OCI-LY1 (cell line): ENCODE measurements around the gene CD86.

Source experiments
- H2AFZ ChIP-seq: fragments of 200-600 bp; sonication (generic), shearing (Covaris generic); 2 replicates; pipeline ENCODE4 v1.6.0; 2014; ENCODE audit warnings: antibody characterized with exemption, mild to moderate bottlenecking, low read length
- H3F3A ChIP-seq: fragments of 200-600 bp; sonication (generic), shearing (Covaris generic); 2 replicates; pipeline ENCODE4 v1.6.0; 2014; ENCODE audit warnings: mild to moderate bottlenecking, antibody characterized with exemption, low read length, moderate library complexity; ENCODE audit not compliant: insufficient read depth
- H3K27ac ChIP-seq: fragments of 200-600 bp; sonication (generic); 2 replicates; pipeline ENCODE4 v1.5.1; 2014; ENCODE audit warnings: low read length, mixed run types, mild to moderate bottlenecking, low read depth; ENCODE audit not compliant: poor library complexity, severe bottlenecking
- H3K27me3 ChIP-seq: fragments of 200-600 bp; sonication (generic); 2 replicates; pipeline ENCODE4 v1.6.0; 2014; ENCODE audit warnings: antibody characterized with exemption, mild to moderate bottlenecking, low read length, moderate library complexity; ENCODE audit not compliant: insufficient read depth
- H3K36me3 ChIP-seq: fragments of 200-600 bp; sonication (generic); 2 replicates; pipeline ENCODE4 v1.6.1; 2014; ENCODE audit warnings: mild to moderate bottlenecking, antibody characterized with exemption, low read length, moderate library complexity, mixed read lengths; ENCODE audit not compliant: insufficient read depth
- H3K4me1 ChIP-seq: fragments of 200-600 bp; sonication (generic); 2 replicates; pipeline ENCODE4 v1.5.1; 2014; ENCODE audit warnings: mild to moderate bottlenecking, low read length, moderate library complexity; ENCODE audit not compliant: insufficient read depth, severe bottlenecking
- H3K4me2 ChIP-seq: fragments of 200-600 bp; sonication (generic), shearing (Covaris generic); 2 replicates; pipeline ENCODE4 v1.6.1; 2014; ENCODE audit warnings: low read length
- H3K4me3 ChIP-seq: fragments of 200-600 bp; sonication (generic); 2 replicates; pipeline ENCODE4 v1.5.1; 2014; ENCODE audit warnings: low read length, low read depth, mild to moderate bottlenecking, mixed read lengths; ENCODE audit not compliant: poor library complexity, severe bottlenecking
- H3K79me2 ChIP-seq: fragments of 200-600 bp; shearing (Covaris generic); 2 replicates; pipeline ENCODE4 v1.6.1; 2016; ENCODE audit warnings: mixed run types, low read length, mixed read lengths; ENCODE audit not compliant: insufficient read depth
- H3K9ac ChIP-seq: fragments of 200-600 bp; sonication (generic), shearing (Covaris generic); 2 replicates; pipeline ENCODE4 v1.6.1; 2014; ENCODE audit warnings: mild to moderate bottlenecking, low read length, mixed read lengths
- H3K9me2 ChIP-seq: fragments of 200-600 bp; sonication (generic), shearing (Covaris generic); 2 replicates; pipeline ENCODE4 v1.6.1; 2014; ENCODE audit warnings: low read depth, mild to moderate bottlenecking, low read length, mixed read lengths
- H3K9me3 ChIP-seq: fragments of 200-600 bp; shearing (Covaris generic); 2 replicates; pipeline ENCODE4 v1.6.1; 2014; ENCODE audit warnings: low read length, mixed read lengths
- H4K20me1 ChIP-seq: fragments of 200-600 bp; sonication (generic), shearing (Covaris generic); 2 replicates; pipeline ENCODE4 v1.6.0; 2016; ENCODE audit warnings: mild to moderate bottlenecking, low read length; ENCODE audit not compliant: insufficient read depth
- EZH2 ChIP-seq: fragments of 200-600 bp; sonication (generic), shearing (Covaris generic); IDR thresholded peaks from 2 replicates; pipeline ENCODE4 v1.8.0; 2017; ENCODE audit warnings: borderline replicate concordance, mixed run types, mild to moderate bottlenecking, antibody characterized with exemption, low read length, moderate library complexity, mixed read lengths
- TF ChIP-seq, protein P1 (sequence below): fragments of 200-600 bp; sonication (generic), shearing (Covaris generic); IDR thresholded peaks from 2 replicates; pipeline ENCODE4 v1.5.1; 2017; ENCODE audit warnings: mild to moderate bottlenecking, antibody characterized with exemption, low read length, moderate library complexity, mixed read lengths

The CD86 gene

DNA sequence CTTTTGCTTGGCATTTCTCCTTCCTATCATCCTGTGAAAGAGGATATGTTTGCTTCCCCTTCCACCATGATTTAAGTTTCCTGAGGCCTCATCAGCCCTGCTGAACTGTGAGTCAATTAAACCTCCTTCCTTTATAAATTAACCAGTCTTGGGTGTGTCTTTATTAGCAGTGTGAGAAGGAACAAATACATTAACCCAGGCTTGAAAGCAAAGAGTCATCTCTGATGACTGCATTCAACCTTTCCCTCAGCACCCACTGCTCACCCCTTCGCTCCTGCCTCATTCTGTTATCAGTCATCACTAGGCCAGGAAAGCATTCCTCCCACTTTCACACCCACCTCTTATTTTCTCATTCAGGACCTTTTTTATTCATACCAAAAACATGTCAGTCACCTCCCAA is 68.7 kb downstream of the CD86 start:
- Histone ChIP-seq H4K20me1 (no peaks in the 10 kb centered on the region), H3K4me3 (no peak overlapping the region), H3K9me2 (no peaks in the 10 kb centered on the region), H2AFZ (no peak overlapping the region), H3K27ac (no peak overlapping the region), H3K4me1 (no peaks in the 10 kb centered on the region), H3K9ac (no peak overlapping the region), H3K4me2 (no peak overlapping the region), H3K9me3 (no peaks in the 10 kb centered on the region), H3K27me3 (no peaks in the 10 kb centered on the region), H3F3A (no peaks in the 10 kb centered on the region), H3K36me3 (peaks cover 7% of the 10 kb centered on the region), H3K79me2 (no peaks in the 10 kb centered on the region)
- TF ChIP-seq, protein P1, sequence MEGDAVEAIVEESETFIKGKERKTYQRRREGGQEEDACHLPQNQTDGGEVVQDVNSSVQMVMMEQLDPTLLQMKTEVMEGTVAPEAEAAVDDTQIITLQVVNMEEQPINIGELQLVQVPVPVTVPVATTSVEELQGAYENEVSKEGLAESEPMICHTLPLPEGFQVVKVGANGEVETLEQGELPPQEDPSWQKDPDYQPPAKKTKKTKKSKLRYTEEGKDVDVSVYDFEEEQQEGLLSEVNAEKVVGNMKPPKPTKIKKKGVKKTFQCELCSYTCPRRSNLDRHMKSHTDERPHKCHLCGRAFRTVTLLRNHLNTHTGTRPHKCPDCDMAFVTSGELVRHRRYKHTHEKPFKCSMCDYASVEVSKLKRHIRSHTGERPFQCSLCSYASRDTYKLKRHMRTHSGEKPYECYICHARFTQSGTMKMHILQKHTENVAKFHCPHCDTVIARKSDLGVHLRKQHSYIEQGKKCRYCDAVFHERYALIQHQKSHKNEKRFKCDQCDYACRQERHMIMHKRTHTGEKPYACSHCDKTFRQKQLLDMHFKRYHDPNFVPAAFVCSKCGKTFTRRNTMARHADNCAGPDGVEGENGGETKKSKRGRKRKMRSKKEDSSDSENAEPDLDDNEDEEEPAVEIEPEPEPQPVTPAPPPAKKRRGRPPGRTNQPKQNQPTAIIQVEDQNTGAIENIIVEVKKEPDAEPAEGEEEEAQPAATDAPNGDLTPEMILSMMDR: no peak
- no peak for TF ChIP-seq EZH2

GRCh38 chr3:122132949-122133540 is 77.9 kb downstream of the CD86 start:
- H3K9me2 ChIP-seq: no peaks in the 10 kb centered on the region
- H3K27ac ChIP-seq: no peak overlapping the region
- H3K79me2 ChIP-seq: no peaks in the 10 kb centered on the region
- no peaks in the 10 kb centered on the region for H3K9me3 ChIP-seq
- no peaks in the 10 kb centered on the region for H3F3A ChIP-seq
- no peak overlapping the region for H3K9ac ChIP-seq
- no peaks in the 10 kb centered on the region for H3K36me3 ChIP-seq
- no peaks in the 10 kb centered on the region for H3K4me1 ChIP-seq
- no peak overlapping the region for H3K4me3 ChIP-seq
- TF ChIP-seq EZH2: no peak
- TF ChIP-seq, protein P1: no peak
- H2AFZ ChIP-seq: no peak overlapping the region
- no peaks in the 10 kb centered on the region for H4K20me1 ChIP-seq
- H3K4me2 ChIP-seq: no peak overlapping the region
- H3K27me3 ChIP-seq: no peaks in the 10 kb centered on the region

DNA sequence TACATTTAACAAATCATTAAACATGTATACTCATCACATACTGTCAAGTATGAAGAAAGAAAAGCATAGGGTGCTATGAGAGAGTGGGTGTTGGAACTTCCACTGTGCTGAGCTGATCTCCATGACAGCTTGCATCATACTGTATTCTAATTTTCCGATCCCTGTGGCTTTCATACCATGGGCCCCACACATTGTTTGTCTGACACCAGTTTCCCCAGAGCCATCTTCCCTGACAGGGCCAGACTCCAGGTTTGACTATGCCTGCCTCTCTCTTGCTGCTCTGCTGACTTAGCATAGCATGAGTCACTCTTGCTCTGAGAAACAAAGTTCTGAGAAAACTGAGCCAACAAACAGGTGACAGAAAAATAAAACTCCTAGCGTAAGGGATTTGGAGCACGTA is 91.3 kb downstream of the CD86 start:
- TF ChIP-seq EZH2: no peak
- TF ChIP-seq, protein P1: no peak
- H3K27me3 ChIP-seq: no peaks in the 10 kb centered on the region
- no peaks in the 10 kb centered on the region for H3K36me3 ChIP-seq
- H3K4me3 ChIP-seq: no peak overlapping the region
- H3F3A ChIP-seq: no peaks in the 10 kb centered on the region; the same call in 1 of the 2 replicates
- no peaks in the 10 kb centered on the region for H3K9me3 ChIP-seq
- no peak overlapping the region for H3K27ac ChIP-seq
- no peaks in the 10 kb centered on the region for H3K4me1 ChIP-seq
- no peaks in the 10 kb centered on the region for H3K9me2 ChIP-seq
- H3K79me2 ChIP-seq: no peaks in the 10 kb centered on the region
- no peak overlapping the region for H2AFZ ChIP-seq
- H3K9ac ChIP-seq: no peak overlapping the region
- no peaks in the 10 kb centered on the region for H4K20me1 ChIP-seq
- H3K4me2 ChIP-seq: no peak overlapping the region
